HepG2 (cell line): ENCODE results near the gene ZNF155. TPM values are rescaled to one million over a fixed set of nuclear protein-coding genes. Genes with fewer than 3 reads are reported as not detected.

Experiments
- ARID3A ChIP-seq: IDR thresholded peaks from 2 replicates; pipeline ENCODE4 v1.6.1; 2012; ENCODE audit warnings: low read depth, low read length, improper control_type of control experiment
- ARNT2 ChIP-seq: sonication (generic); formaldehyde crosslinking; IDR thresholded peaks from 2 replicates; pipeline ENCODE4 v1.8.0; 2022; ENCODE audit warnings: mild to moderate bottlenecking, low read depth, missing genetic modification reagents, moderate library complexity
- BCL6 ChIP-seq: IDR thresholded peaks from 2 replicates; pipeline ENCODE4 v1.6.1; 2016; ENCODE audit warnings: missing genetic modification reagents, missing compliant biosample characterization
- IKZF4 ChIP-seq: sonication (generic); formaldehyde crosslinking; IDR thresholded peaks from 2 replicates; pipeline ENCODE4 v1.5.1; 2020; ENCODE audit warnings: borderline replicate concordance, mild to moderate bottlenecking, low read depth, missing genetic modification reagents; ENCODE audit errors: not compliant biosample characterization
- KDM5A ChIP-seq: fragments of 200-600 bp; sonication (generic); IDR thresholded peaks from 2 replicates; pipeline ENCODE4 v1.7.0; 2018; ENCODE audit warnings: antibody characterized with exemption, mild to moderate bottlenecking, low read length, borderline replicate concordance
- MXD3 ChIP-seq: IDR thresholded peaks from 2 replicates; pipeline ENCODE4 v1.6.1; 2016; ENCODE audit warnings: mild to moderate bottlenecking, missing biosample characterization, missing genetic modification reagents
- MXD4 ChIP-seq: IDR thresholded peaks from 2 replicates; pipeline ENCODE4 v1.6.1; 2016; ENCODE audit warnings: mild to moderate bottlenecking, missing biosample characterization, missing genetic modification reagents
- RXRA ChIP-seq: sonication (generic); formaldehyde crosslinking; IDR thresholded peaks from 2 replicates; pipeline ENCODE4 v1.5.1; 2020; ENCODE audit warnings: missing genetic modification reagents
- ZC3H4 ChIP-seq: sonication (generic); formaldehyde crosslinking; IDR thresholded peaks from 2 replicates; pipeline ENCODE4 v1.4.0; 2020; ENCODE audit warnings: missing genetic modification reagents, borderline replicate concordance
- ZFP41 ChIP-seq: sonication (generic); formaldehyde crosslinking; IDR thresholded peaks from 2 replicates; pipeline ENCODE4 v1.4.0; 2020; ENCODE audit warnings: mild to moderate bottlenecking, missing genetic modification reagents, borderline replicate concordance
- ZIK1 ChIP-seq: sonication (generic); formaldehyde crosslinking; IDR thresholded peaks from 2 replicates; pipeline ENCODE4 v1.5.0; 2020; ENCODE audit warnings: mild to moderate bottlenecking, low read depth, missing genetic modification reagents, borderline replicate concordance
- ZNF781 ChIP-seq: sonication (generic); formaldehyde crosslinking; IDR thresholded peaks from 2 replicates; pipeline ENCODE4 v1.5.1; 2020; ENCODE audit warnings: borderline replicate concordance, mild to moderate bottlenecking, missing genetic modification reagents; ENCODE audit errors: not compliant biosample characterization
- polyA plus RNA-seq, 8 experiments: library from polyadenylated mRNA; depleted of rRNA in 3 of 8; stranded (reverse) in 7 of 8; unstranded in 1 of 8; fragments of >200 nt; fragmentation: Illumina TruSeq in 4 of 8; extraction: Trizol in 4 of 8; gene quantifications; 2 replicates each; pipeline versions ENCODE4 v1.2.1 to v1.2.3, GENCODE V29; 2011 to 2016; ENCODE audit warnings: low read depth in 4 of 8, missing spikeins in 1 of 8, mixed read lengths in 1 of 8; ENCODE audit not compliant: insufficient read depth in 1 of 8
- total RNA-seq, 5 experiments: library from RNA; depleted of rRNA; stranded (reverse); fragments of >200 nt; fragmentation: Illumina TruSeq; extraction: Trizol; gene quantifications; 2 replicates each; pipeline ENCODE4 v1.2.3, GENCODE V29; 2016; ENCODE audit warnings: low read depth in 1 of 5
- TF ChIP-seq, protein P1 (sequence below): sonication (generic); formaldehyde crosslinking; IDR thresholded peaks from 2 replicates; pipeline ENCODE4 v1.5.1; 2020; ENCODE audit warnings: mild to moderate bottlenecking, missing genetic modification reagents, borderline replicate concordance
- TF ChIP-seq, protein P2 (sequence below): sonication (generic); formaldehyde crosslinking; IDR thresholded peaks from 2 replicates; pipeline ENCODE4 v1.5.1; 2020; ENCODE audit warnings: mild to moderate bottlenecking, moderate library complexity, missing genetic modification reagents
- TF ChIP-seq, protein P3 (sequence below): sonication (generic); formaldehyde crosslinking; IDR thresholded peaks from 2 replicates; pipeline ENCODE4 v1.8.0; 2022; ENCODE audit warnings: missing genetic modification reagents, mild to moderate bottlenecking, moderate library complexity, borderline replicate concordance
- TF ChIP-seq, protein P4 (sequence below): sonication (generic); formaldehyde crosslinking; IDR thresholded peaks from 2 replicates; pipeline ENCODE4 v1.5.1; 2020; ENCODE audit warnings: missing genetic modification reagents, mild to moderate bottlenecking, borderline replicate concordance

Gene ZNF155
- total and polyA plus RNA-seq, 2 of the 13 experiments (the other 11 are each of a cell fraction or from before 2014, with no cell fraction given), result 2.5 to 3.6 TPM

GRCh38 chr19:43950834-43951645 is 32.9 kb upstream of the ZNF155 start, which contains the start of gene ZNF221 (continued):
- TF ChIP-seq ARID3A, result no peak
- no peak for TF ChIP-seq KDM5A
- TF ChIP-seq RXRA (CRISPR knock-in tag), result no peak
- TF ChIP-seq ZFP41 (CRISPR knock-in tag), result no peak
- TF ChIP-seq, protein P1, sequence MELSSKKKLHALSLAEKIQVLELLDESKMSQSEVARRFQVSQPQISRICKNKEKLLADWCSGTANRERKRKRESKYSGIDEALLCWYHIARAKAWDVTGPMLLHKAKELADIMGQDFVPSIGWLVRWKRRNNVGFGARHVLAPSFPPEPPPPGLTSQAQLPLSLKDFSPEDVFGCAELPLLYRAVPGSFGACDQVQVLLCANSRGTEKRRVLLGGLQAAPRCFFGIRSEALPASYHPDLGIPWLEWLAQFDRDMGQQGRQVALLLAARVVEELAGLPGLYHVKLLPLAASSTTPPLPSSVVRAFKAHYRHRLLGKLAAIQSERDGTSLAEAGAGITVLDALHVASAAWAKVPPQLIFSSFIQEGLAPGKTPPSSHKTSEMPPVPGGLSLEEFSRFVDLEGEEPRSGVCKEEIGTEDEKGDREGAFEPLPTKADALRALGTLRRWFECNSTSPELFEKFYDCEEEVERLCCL, result no peak
- TF ChIP-seq MXD4 (CRISPR knock-in tag), result no peak
- TF ChIP-seq, protein P2, sequence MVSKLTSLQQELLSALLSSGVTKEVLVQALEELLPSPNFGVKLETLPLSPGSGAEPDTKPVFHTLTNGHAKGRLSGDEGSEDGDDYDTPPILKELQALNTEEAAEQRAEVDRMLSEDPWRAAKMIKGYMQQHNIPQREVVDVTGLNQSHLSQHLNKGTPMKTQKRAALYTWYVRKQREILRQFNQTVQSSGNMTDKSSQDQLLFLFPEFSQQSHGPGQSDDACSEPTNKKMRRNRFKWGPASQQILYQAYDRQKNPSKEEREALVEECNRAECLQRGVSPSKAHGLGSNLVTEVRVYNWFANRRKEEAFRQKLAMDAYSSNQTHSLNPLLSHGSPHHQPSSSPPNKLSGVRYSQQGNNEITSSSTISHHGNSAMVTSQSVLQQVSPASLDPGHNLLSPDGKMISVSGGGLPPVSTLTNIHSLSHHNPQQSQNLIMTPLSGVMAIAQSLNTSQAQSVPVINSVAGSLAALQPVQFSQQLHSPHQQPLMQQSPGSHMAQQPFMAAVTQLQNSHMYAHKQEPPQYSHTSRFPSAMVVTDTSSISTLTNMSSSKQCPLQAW, result peak; percentile 71; the same call in 1 of the 2 replicates
- no peak for TF ChIP-seq ARNT2 (CRISPR knock-in tag)
- TF ChIP-seq MXD3 (CRISPR knock-in tag), result no peak
- no peak for TF ChIP-seq IKZF4
- TF ChIP-seq, protein P3, sequence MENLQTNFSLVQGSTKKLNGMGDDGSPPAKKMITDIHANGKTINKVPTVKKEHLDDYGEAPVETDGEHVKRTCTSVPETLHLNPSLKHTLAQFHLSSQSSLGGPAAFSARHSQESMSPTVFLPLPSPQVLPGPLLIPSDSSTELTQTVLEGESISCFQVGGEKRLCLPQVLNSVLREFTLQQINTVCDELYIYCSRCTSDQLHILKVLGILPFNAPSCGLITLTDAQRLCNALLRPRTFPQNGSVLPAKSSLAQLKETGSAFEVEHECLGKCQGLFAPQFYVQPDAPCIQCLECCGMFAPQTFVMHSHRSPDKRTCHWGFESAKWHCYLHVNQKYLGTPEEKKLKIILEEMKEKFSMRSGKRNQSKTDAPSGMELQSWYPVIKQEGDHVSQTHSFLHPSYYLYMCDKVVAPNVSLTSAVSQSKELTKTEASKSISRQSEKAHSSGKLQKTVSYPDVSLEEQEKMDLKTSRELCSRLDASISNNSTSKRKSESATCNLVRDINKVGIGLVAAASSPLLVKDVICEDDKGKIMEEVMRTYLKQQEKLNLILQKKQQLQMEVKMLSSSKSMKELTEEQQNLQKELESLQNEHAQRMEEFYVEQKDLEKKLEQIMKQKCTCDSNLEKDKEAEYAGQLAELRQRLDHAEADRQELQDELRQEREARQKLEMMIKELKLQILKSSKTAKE (CRISPR knock-in tag), result no peak
- TF ChIP-seq, protein P4, sequence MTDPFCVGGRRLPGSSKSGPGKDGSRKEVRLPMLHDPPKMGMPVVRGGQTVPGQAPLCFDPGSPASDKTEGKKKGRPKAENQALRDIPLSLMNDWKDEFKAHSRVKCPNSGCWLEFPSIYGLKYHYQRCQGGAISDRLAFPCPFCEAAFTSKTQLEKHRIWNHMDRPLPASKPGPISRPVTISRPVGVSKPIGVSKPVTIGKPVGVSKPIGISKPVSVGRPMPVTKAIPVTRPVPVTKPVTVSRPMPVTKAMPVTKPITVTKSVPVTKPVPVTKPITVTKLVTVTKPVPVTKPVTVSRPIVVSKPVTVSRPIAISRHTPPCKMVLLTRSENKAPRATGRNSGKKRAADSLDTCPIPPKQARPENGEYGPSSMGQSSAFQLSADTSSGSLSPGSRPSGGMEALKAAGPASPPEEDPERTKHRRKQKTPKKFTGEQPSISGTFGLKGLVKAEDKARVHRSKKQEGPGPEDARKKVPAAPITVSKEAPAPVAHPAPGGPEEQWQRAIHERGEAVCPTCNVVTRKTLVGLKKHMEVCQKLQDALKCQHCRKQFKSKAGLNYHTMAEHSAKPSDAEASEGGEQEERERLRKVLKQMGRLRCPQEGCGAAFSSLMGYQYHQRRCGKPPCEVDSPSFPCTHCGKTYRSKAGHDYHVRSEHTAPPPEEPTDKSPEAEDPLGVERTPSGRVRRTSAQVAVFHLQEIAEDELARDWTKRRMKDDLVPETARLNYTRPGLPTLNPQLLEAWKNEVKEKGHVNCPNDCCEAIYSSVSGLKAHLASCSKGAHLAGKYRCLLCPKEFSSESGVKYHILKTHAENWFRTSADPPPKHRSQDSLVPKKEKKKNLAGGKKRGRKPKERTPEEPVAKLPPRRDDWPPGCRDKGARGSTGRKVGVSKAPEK (CRISPR knock-in tag), result no peak
- no peak for TF ChIP-seq ZC3H4 (CRISPR knock-in tag)
- 0 out of 2 replicates have a peak, but pooled peaks have one; percentile 25 for TF ChIP-seq BCL6 (CRISPR knock-in tag)
- TF ChIP-seq ZIK1 (CRISPR knock-in tag), result no peak
- TF ChIP-seq ZNF781 (CRISPR knock-in tag), result no peak
